OCI-LY7 (cell line): ENCODE data around the gene SIAH1. TPM values are rescaled to one million over a fixed set of nuclear protein-coding genes. Genes with fewer than 3 reads are reported as not detected.

Experiments
- BruUV-seq: library from RNA; stranded (reverse); fragments of 400-500 nt; replicated peaks from 2 replicates; lab custom pipeline; 2021; lab: Mats Ljungman, UMichigan
- CTCF ChIA-PET: fragments of 300-600 bp; sonication (Branson Sonifier 250); formaldehyde crosslinking; loops from one replicate; lab custom pipeline; 2022; ENCODE audit warnings: antibody characterized with exemption; ENCODE audit not compliant: unreplicated experiment; lab: Charles Lee
- POLR2A ChIA-PET: fragments of 300-600 bp; sonication (Branson Sonifier 250); formaldehyde crosslinking; loops from one replicate; lab custom pipeline; 2022; ENCODE audit warnings: antibody characterized with exemption; lab: Charles Lee
- DNase-seq: peaks from one replicate; pipeline ENCODE4 v3.0.0-alpha.2; 2015; ENCODE audit warnings: low spot score
- H2AFZ ChIP-seq: fragments of 200-600 bp; sonication (generic), shearing (Covaris generic); 2 replicates; pipeline ENCODE4 v1.6.1; 2014; ENCODE audit warnings: mild to moderate bottlenecking, antibody characterized with exemption, low read length, moderate library complexity
- H3K27ac ChIP-seq: fragments of 200-600 bp; sonication (generic); 2 replicates; pipeline ENCODE4 v1.5.1; 2014; ENCODE audit warnings: mixed run types, low read depth, mild to moderate bottlenecking, moderate library complexity, low read length, inconsistent platforms; ENCODE audit not compliant: poor library complexity, severe bottlenecking
- H3K36me3 ChIP-seq: fragments of 200-600 bp; sonication (generic); 2 replicates; pipeline ENCODE4 v1.6.1; 2014; ENCODE audit warnings: mild to moderate bottlenecking, antibody characterized with exemption, low read length, moderate library complexity, mixed read lengths; ENCODE audit not compliant: insufficient read depth
- H3K4me1 ChIP-seq: fragments of 200-600 bp; sonication (generic); 2 replicates; pipeline ENCODE4 v1.5.1; 2014; ENCODE audit warnings: mild to moderate bottlenecking, low read length; ENCODE audit not compliant: insufficient read depth, poor library complexity, severe bottlenecking
- H3K4me2 ChIP-seq: fragments of 200-600 bp; sonication (generic); 2 replicates; pipeline ENCODE4 v1.6.1; 2014; ENCODE audit warnings: mild to moderate bottlenecking, low read length
- H3K4me3 ChIP-seq: fragments of 200-600 bp; sonication (generic); 2 replicates; pipeline ENCODE4 v1.5.1; 2014; ENCODE audit warnings: mild to moderate bottlenecking, low read depth, low read length; ENCODE audit not compliant: poor library complexity, severe bottlenecking
- H3K79me2 ChIP-seq: fragments of 200-600 bp; sonication (generic); 2 replicates; pipeline ENCODE4 v1.6.1; 2016; ENCODE audit warnings: low read depth, mild to moderate bottlenecking, low read length, moderate library complexity, mixed read lengths; ENCODE audit not compliant: insufficient read depth
- H3K9me2 ChIP-seq: fragments of 200-600 bp; sonication (generic); 2 replicates; pipeline ENCODE4 v1.6.1; 2016; ENCODE audit warnings: mild to moderate bottlenecking, low read length, mixed read lengths; ENCODE audit not compliant: insufficient read depth
- H3K9me3 ChIP-seq: fragments of 200-600 bp; sonication (generic); 2 replicates; pipeline ENCODE4 v1.6.1; 2014; ENCODE audit warnings: mild to moderate bottlenecking, mixed run types, low read length, mixed read lengths
- H4K20me1 ChIP-seq: fragments of 200-600 bp; sonication (generic); 2 replicates; pipeline ENCODE4 v1.6.1; 2014; ENCODE audit warnings: mild to moderate bottlenecking, antibody characterized with exemption, low read length, moderate library complexity, mixed read lengths; ENCODE audit not compliant: insufficient read depth
- CTCF ChIP-seq: fragments of 200-600 bp; sonication (generic); conservative IDR thresholded peaks from 2 replicates; pipeline ENCODE4 v1.5.1; 2014; ENCODE audit warnings: mild to moderate bottlenecking, antibody characterized with exemption, low read length, moderate library complexity, mixed read lengths
- EZH2phosphoT487 ChIP-seq: fragments of 200-600 bp; sonication (generic); IDR thresholded peaks from 2 replicates; pipeline ENCODE4 v1.6.1; 2018; ENCODE audit warnings: low read depth, borderline replicate concordance, mild to moderate bottlenecking, mixed run types, antibody characterized with exemption, low read length, moderate library complexity, mixed read lengths
- intact Hi-C: fragments of 100-400 bp; cut with micrococcal nuclease; formaldehyde crosslinking; loops from one replicate; pipeline ENCODE4 v1.10.0; 2022; ENCODE audit not compliant: unreplicated experiment
- total RNA-seq, 2 experiments: library from RNA; depleted of rRNA in 1 of 2; stranded (reverse); fragments of >200 nt in 1 of 2; shearing (Covaris generic) in 1 of 2; gene quantifications; 2 replicates each; pipeline ENCODE4 v1.2.3, GENCODE V29; 2014 to 2022

The SIAH1 gene
- total RNA-seq, 2 experiments from 2014 or later, result 18.9 to 22.8 TPM

- TF ChIP-seq CTCF (no peak), EZH2phosphoT487 (no peak)
- ChIA-PET CTCF (interaction anchor here (0.8 kb wide), 1 partner anchor 75 kb away, joined by 3 read pairs; no protein-coding TSS in a partner anchor), POLR2A (no interaction called here)
- H3K36me3 ChIP-seq, result no peaks in the 10 kb centered on the region
- no peak overlapping the region for H3K4me3 ChIP-seq
- H3K79me2 ChIP-seq, result no peaks in the 10 kb centered on the region
- no peak for DNase-seq
- H4K20me1 ChIP-seq, result no peaks in the 10 kb centered on the region
- H3K9me3 ChIP-seq, result no peaks in the 10 kb centered on the region
- intact Hi-C loops, result no loop called here
- H3K27ac ChIP-seq, result no peak overlapping the region
- BruUV-seq, result no TSS peak
- H3K9me2 ChIP-seq, result no peaks in the 10 kb centered on the region
- H3K4me2 ChIP-seq, result no peak overlapping the region
- H2AFZ ChIP-seq, result no peak overlapping the region
- no peaks in the 10 kb centered on the region for H3K4me1 ChIP-seq
Measured at GRCh38 chr16:48395375-48395774, 10.2 kb upstream of the SIAH1 start.

GRCh38 chr16:48394355-48394703, 9.1 kb upstream of the SIAH1 start:
- no peak for DNase-seq
- Histone ChIP-seq H3K79me2 (no peaks in the 10 kb centered on the region), H3K4me2 (no peak overlapping the region), H3K9me3 (no peaks in the 10 kb centered on the region), H3K36me3 (no peaks in the 10 kb centered on the region), H2AFZ (no peak overlapping the region), H4K20me1 (no peaks in the 10 kb centered on the region), H3K27ac (no peak overlapping the region), H3K4me3 (no peak overlapping the region), H3K9me2 (no peaks in the 10 kb centered on the region), H3K4me1 (no peaks in the 10 kb centered on the region)
- intact Hi-C loops, result no loop called here
- CTCF ChIA-PET, result interaction anchor here (0.8 kb wide), 1 partner anchor 74 kb away, joined by 3 read pairs; no protein-coding TSS in a partner anchor
- POLR2A ChIA-PET, result interaction anchor here (0.7 to 0.8 kb wide), 3 partner anchors 8 to 28 kb away, joined by 3 read pairs; no protein-coding TSS in a partner anchor
- no TSS peak for BruUV-seq
- no peak for TF ChIP-seq CTCF
- TF ChIP-seq EZH2phosphoT487, result no peak

GRCh38 chr16:48393485-48394354, 8.5 kb upstream of the SIAH1 start:
- no peak overlapping the region for H3K4me3 ChIP-seq
- intact Hi-C loops, result no loop called here
- H3K9me3 ChIP-seq, result no peaks in the 10 kb centered on the region
- POLR2A ChIA-PET, result interaction anchor here (0.7 kb wide), 2 partner anchors 9 to 27 kb away, joined by 3 read pairs; no protein-coding TSS in a partner anchor
- no peaks in the 10 kb centered on the region for H4K20me1 ChIP-seq
- BruUV-seq, result no TSS peak
- no peak for DNase-seq
- no peaks in the 10 kb centered on the region for H3K4me1 ChIP-seq
- no peaks in the 10 kb centered on the region for H3K79me2 ChIP-seq
- H3K9me2 ChIP-seq, result no peaks in the 10 kb centered on the region
- H3K4me2 ChIP-seq, result no peak overlapping the region
- TF ChIP-seq EZH2phosphoT487, result no peak
- no peak for TF ChIP-seq CTCF
- H3K27ac ChIP-seq, result no peak overlapping the region
- CTCF ChIA-PET, result no interaction called here
- no peaks in the 10 kb centered on the region for H3K36me3 ChIP-seq
- no peak overlapping the region for H2AFZ ChIP-seq
